ENCODE results near the gene AGBL4. TPM values are rescaled to one million over a fixed set of nuclear protein-coding genes. Genes with fewer than 3 reads are reported as not detected.

The AGBL4 gene
- total RNA-seq, 6 experiments from 2014 or later: 0.06 to 1.8 (median 0.93) TPM

DNA sequence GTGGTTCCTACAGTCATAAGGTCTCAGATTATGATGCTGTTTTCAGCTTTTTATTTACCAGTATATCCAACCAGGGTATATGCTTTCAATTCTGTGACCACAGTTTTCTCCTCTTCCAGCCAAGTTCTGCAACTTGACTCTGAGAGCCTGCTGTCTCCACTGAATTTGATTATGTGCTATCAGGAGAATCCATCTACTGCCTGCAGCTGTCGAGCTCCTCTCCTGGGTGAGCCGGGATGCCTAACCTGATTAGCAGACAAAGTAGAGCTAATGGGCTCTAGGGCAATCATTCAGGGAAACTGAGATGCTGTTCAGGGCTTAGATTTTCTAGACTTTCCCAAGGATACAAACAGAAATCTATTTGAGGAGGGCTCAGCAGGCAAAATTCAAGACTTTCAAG is 975.6 kb downstream of the AGBL4 start:
- TF ChIP-seq, protein P1, sequence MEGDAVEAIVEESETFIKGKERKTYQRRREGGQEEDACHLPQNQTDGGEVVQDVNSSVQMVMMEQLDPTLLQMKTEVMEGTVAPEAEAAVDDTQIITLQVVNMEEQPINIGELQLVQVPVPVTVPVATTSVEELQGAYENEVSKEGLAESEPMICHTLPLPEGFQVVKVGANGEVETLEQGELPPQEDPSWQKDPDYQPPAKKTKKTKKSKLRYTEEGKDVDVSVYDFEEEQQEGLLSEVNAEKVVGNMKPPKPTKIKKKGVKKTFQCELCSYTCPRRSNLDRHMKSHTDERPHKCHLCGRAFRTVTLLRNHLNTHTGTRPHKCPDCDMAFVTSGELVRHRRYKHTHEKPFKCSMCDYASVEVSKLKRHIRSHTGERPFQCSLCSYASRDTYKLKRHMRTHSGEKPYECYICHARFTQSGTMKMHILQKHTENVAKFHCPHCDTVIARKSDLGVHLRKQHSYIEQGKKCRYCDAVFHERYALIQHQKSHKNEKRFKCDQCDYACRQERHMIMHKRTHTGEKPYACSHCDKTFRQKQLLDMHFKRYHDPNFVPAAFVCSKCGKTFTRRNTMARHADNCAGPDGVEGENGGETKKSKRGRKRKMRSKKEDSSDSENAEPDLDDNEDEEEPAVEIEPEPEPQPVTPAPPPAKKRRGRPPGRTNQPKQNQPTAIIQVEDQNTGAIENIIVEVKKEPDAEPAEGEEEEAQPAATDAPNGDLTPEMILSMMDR (IDR thresholded peaks at IDR 0.05): no peak
- no peak for TF ChIP-seq POLR2A (IDR thresholded peaks at IDR 0.05)
- no peaks in the 10 kb centered on the region for H3K36me3 ChIP-seq
- 48% methylated on average over 2 of the region's 2 CpGs for WGBS (ENCODE audit: insufficient coverage, low coverage, low lambda C conversion rate, missing lambda C conversion rate)
- no peaks in the 10 kb centered on the region for H3K27me3 ChIP-seq
- no peak for ATAC-seq
- H3K4me3 ChIP-seq: no peak overlapping the region
- H3K9me3 ChIP-seq: no peaks in the 10 kb centered on the region
- intact Hi-C loops (cut with DNase I): no loop called here
- no peak overlapping the region for H3K27ac ChIP-seq
- no peak for DNase-seq
- H3K4me1 ChIP-seq: no peaks in the 10 kb centered on the region

DNA sequence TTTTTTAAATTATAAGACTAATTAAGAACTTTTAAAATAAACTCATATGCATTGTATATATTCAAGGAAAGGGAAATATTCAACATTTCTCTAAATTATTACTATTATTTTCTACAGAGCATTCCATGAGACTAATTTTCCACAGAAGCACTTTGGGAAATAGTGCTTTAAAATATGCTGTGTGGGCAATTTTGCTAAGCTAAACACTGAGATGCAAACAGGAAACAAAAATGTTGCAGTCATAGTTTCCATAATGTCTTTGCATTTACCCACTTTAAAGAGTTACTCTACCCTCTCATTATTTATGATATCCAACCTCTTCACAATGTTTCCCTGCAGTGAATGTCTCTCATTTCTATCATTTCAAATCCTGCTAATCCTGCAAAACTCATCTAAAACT is 977.4 kb downstream of the AGBL4 start:
- DNase-seq (no peak), ATAC-seq (no peak)
- Histone ChIP-seq H3K4me3 (no peak overlapping the region), H3K9me3 (no peaks in the 10 kb centered on the region), H3K36me3 (no peaks in the 10 kb centered on the region), H3K4me1 (no peaks in the 10 kb centered on the region), H3K27ac (no peak overlapping the region), H3K27me3 (no peaks in the 10 kb centered on the region)
- TF ChIP-seq, protein P1 (IDR thresholded peaks at IDR 0.05): no peak
- TF ChIP-seq POLR2A (IDR thresholded peaks at IDR 0.05): no peak
- intact Hi-C loops (cut with DNase I): no loop called here

DNA sequence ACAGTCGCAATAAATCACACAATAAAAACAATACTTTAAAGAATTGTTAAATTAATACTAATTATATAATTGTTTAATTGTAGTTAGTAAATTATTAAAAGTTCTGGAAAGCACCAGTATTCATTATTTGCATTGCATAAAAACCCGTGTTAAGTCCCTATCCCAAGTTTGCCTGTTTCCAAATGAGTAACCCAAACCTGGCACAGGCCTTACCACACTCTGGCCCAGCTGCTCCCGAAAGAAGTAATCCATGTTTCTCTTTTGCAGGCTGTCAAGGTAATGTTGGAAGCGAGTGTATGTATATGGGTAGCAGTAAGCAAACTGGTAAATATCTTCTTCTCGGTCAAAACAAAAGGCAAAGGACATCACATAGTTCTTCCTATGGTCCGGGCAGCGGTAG is 978.4 kb downstream of the AGBL4 start:
- H3K36me3 ChIP-seq: no peaks in the 10 kb centered on the region
- ATAC-seq (no peak), DNase-seq (no peak)
- H3K27ac ChIP-seq: no peak overlapping the region
- H3K27me3 ChIP-seq: no peaks in the 10 kb centered on the region
- intact Hi-C loops (cut with DNase I): no loop called here
- no peaks in the 10 kb centered on the region for H3K9me3 ChIP-seq
- TF ChIP-seq, protein P1 (IDR thresholded peaks at IDR 0.05): no peak
- TF ChIP-seq POLR2A (IDR thresholded peaks at IDR 0.05): no peak
- 65% methylated on average over 7 of the region's 7 CpGs for WGBS (ENCODE audit: insufficient coverage, low coverage, low lambda C conversion rate, missing lambda C conversion rate)
- H3K4me3 ChIP-seq: no peak overlapping the region
- no peaks in the 10 kb centered on the region for H3K4me1 ChIP-seq

DNA sequence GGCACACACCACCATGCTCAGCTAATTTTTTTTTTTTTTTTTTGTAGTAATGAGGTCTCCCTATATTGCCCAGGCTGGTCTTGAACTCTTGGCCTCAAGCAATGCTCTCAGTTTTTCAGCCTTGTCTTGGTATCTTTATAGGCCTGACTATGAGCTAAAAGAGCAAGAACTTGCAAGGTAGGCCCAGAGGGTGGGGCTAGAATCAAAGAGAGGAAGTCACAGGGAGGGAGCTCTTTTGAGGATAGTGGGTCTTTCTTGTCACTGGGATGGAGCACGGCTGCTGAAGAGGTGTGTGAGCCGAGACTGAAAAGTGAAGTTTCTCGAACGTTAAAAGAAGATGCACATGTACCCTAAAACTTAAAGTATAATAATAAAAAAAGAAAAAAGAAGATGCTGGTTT is 987.1 kb downstream of the AGBL4 start:
- no peak for TF ChIP-seq POLR2A (IDR thresholded peaks at IDR 0.05)
- TF ChIP-seq, protein P1 (IDR thresholded peaks at IDR 0.05): no peak
- no peaks in the 10 kb centered on the region for H3K4me1 ChIP-seq
- intact Hi-C loops (cut with DNase I): no loop called here
- DNase-seq (no peak), ATAC-seq (no peak)
- no peaks in the 10 kb centered on the region for H3K9me3 ChIP-seq
- H3K27me3 ChIP-seq: no peaks in the 10 kb centered on the region
- no peaks in the 10 kb centered on the region for H3K36me3 ChIP-seq
- 62% methylated on average over 4 of the region's 4 CpGs for WGBS (ENCODE audit: insufficient coverage, low coverage, low lambda C conversion rate, missing lambda C conversion rate)
- no peak overlapping the region for H3K27ac ChIP-seq
- no peak overlapping the region for H3K4me3 ChIP-seq

DNA sequence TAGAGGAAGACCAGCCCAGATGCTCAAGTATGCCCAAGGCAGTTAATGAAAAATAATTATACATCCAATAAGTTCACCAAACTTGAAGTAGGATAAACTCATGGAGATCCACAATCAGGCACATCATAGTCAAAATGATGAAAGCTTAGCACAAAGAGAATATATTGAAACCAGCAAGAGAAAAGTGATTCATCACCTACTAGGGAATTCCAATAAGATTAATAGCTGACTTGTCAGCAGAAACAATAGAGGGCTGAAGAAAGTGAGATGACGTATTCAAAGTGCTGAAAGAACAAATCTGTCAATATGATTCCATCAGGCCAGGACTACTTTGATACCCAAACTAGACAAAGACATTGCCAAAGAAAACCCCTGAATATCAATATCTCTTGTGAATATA is 995.4 kb downstream of the AGBL4 start:
- 40% methylated on average over 1 of the region's 1 CpG for WGBS (ENCODE audit: insufficient coverage, low coverage, low lambda C conversion rate, missing lambda C conversion rate)
- DNase-seq (no peak), ATAC-seq (no peak)
- Histone ChIP-seq H3K4me1 (no peaks in the 10 kb centered on the region), H3K4me3 (no peak overlapping the region), H3K27me3 (no peaks in the 10 kb centered on the region), H3K9me3 (no peaks in the 10 kb centered on the region), H3K27ac (no peak overlapping the region), H3K36me3 (no peaks in the 10 kb centered on the region)
- no peak for TF ChIP-seq POLR2A (IDR thresholded peaks at IDR 0.05)
- TF ChIP-seq, protein P1 (IDR thresholded peaks at IDR 0.05): no peak
- intact Hi-C loops (cut with DNase I): no loop called here
